Esophagus muscularis mucosa (tissue), 4 donors: ENCODE measurements around the gene HHIPL1.

Experiments used
- CTCF ChIP-seq, 3 experiments: fragments of 200-600 bp in 2 of 3; fragments of 450-650 bp in 1 of 3; sonication (generic) in 2 of 3; IDR thresholded peaks; one replicate each; pipeline ENCODE4 v1.5.1; 2017 to 2019; ENCODE audit warnings: antibody characterized with exemption in 3 of 3, mild to moderate bottlenecking in 2 of 3, moderate library complexity in 1 of 3
- EP300 ChIP-seq: sonication (generic); formaldehyde crosslinking; IDR thresholded peaks from one replicate; pipeline ENCODE4 v1.6.1; 2017; ENCODE audit warnings: antibody characterized with exemption
- POLR2A ChIP-seq: fragments of 450-650 bp; IDR thresholded peaks from one replicate; pipeline ENCODE4 v1.6.1; 2017; ENCODE audit warnings: antibody characterized with exemption, moderate library complexity, mild to moderate bottlenecking, low read depth
- POLR2AphosphoS5 ChIP-seq, 2 donors: sonication (generic); formaldehyde crosslinking; IDR thresholded peaks; one replicate each; pipeline ENCODE4 v1.6.1; 2017; ENCODE audit warnings: antibody characterized with exemption in 2 of 2

GRCh38 chr14:99700379-99700778, 55.5 kb downstream of the HHIPL1 start:
- no peak for TF ChIP-seq POLR2AphosphoS5 (IDR thresholded peaks at IDR 0.05)
- no peak for TF ChIP-seq CTCF (IDR thresholded peaks at IDR 0.05)
- TF ChIP-seq POLR2A, result no peak
- no peak for TF ChIP-seq EP300
